IPS-20b (cell line): ENCODE results near the gene BCHE.

Experiments used
- H3K27ac ChIP-seq: one replicate; pipeline ENCODE4 v1.5.1; 2013; ENCODE audit warnings: low read length
- H3K27me3 ChIP-seq: 2 replicates; pipeline ENCODE4 v1.6.1; 2013; ENCODE audit warnings: mild to moderate bottlenecking, low read length, inconsistent platforms; ENCODE audit not compliant: insufficient read depth
- H3K36me3 ChIP-seq: 2 replicates; pipeline ENCODE4 v1.6.1; 2013; ENCODE audit warnings: low read depth, mild to moderate bottlenecking, inconsistent platforms, low read length, moderate library complexity; ENCODE audit not compliant: insufficient read depth
- H3K4me1 ChIP-seq: 2 replicates; pipeline ENCODE4 v1.6.1; 2013; ENCODE audit warnings: mild to moderate bottlenecking, control low read depth, inconsistent platforms, low read length, moderate library complexity; ENCODE audit not compliant: insufficient read depth
- H3K4me3 ChIP-seq: 2 replicates; pipeline ENCODE4 v1.5.1; 2013; ENCODE audit warnings: mild to moderate bottlenecking, low read length, inconsistent platforms
- H3K9ac ChIP-seq: 2 replicates; pipeline ENCODE4 v1.6.1; 2013; ENCODE audit warnings: low read depth, mild to moderate bottlenecking, inconsistent platforms, low read length, moderate library complexity
- H3K9me3 ChIP-seq: 2 replicates; pipeline ENCODE4 v1.6.1; 2013; ENCODE audit warnings: mild to moderate bottlenecking, low read depth, low read length, inconsistent platforms; ENCODE audit not compliant: insufficient read depth

The BCHE gene

DNA sequence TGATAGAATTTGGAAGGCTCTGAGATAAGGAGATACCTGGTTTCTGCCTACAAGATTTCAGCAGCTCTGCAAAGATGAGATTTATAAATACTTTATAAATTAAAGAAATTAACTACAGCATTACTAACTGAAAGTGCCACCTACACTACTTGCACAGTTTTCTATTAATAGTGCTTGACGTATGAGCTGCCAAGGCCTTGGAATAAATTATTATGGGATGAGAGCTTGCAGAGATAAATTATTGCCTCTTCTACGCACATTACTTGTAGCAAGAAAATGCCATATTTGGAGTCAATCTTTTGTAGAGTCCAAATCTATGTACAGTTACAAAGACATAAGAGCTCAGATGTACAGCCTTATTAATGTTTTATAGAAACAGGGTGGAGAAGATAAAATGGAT, 89.1 kb downstream of the BCHE start:
- H3K4me1 ChIP-seq: no peaks in the 10 kb centered on the region
- no peak overlapping the region for H3K4me3 ChIP-seq
- H3K9ac ChIP-seq: no peak overlapping the region
- no peak overlapping the region for H3K27ac ChIP-seq
- H3K27me3 ChIP-seq: no peaks in the 10 kb centered on the region
- H3K36me3 ChIP-seq: no peaks in the 10 kb centered on the region
- no peaks in the 10 kb centered on the region for H3K9me3 ChIP-seq

DNA sequence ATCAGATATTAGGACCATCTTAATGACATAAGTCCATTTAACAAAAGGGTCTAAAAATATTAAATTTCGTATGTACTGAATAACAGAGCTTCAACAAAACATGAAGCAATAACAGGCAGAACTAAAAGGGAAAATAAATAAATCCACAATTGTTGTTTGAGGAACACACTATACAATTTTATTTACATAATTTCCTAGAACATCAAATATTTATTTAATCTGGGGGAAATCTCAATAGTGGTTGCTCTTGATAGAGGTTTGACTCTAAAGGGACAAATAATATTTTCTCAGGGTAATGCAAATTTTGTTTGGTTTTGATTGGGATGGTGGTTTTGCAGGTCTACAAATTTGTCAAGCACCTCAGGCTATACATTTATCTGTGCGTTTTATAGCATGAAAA, 90.3 kb downstream of the BCHE start:
- H3K4me1 ChIP-seq: no peaks in the 10 kb centered on the region
- no peaks in the 10 kb centered on the region for H3K9me3 ChIP-seq
- H3K27me3 ChIP-seq: no peaks in the 10 kb centered on the region
- H3K4me3 ChIP-seq: no peak overlapping the region
- no peak overlapping the region for H3K9ac ChIP-seq
- no peak overlapping the region for H3K27ac ChIP-seq
- no peaks in the 10 kb centered on the region for H3K36me3 ChIP-seq

DNA sequence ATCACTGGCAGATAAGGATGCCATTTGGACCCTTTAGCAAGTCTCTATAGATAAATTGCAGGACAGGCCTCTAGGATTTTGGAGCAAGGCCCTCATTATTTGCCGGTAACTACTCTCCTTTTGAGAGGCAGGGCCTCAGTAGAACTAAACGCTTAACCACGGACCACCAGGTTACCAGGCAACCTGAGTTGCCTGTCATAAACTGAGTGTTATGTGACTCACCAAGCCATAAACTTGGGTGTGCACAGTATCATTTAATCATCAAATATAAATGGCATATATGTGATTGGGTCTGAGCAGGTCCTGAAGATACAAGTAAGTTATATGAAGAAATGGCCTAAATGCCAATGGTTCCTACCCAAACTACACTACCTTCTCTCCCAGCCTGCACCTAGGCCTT, 93.2 kb downstream of the BCHE start:
- no peak overlapping the region for H3K4me3 ChIP-seq
- no peaks in the 10 kb centered on the region for H3K27me3 ChIP-seq
- no peaks in the 10 kb centered on the region for H3K9me3 ChIP-seq
- no peak overlapping the region for H3K27ac ChIP-seq
- no peaks in the 10 kb centered on the region for H3K4me1 ChIP-seq
- no peak overlapping the region for H3K9ac ChIP-seq
- no peaks in the 10 kb centered on the region for H3K36me3 ChIP-seq

DNA sequence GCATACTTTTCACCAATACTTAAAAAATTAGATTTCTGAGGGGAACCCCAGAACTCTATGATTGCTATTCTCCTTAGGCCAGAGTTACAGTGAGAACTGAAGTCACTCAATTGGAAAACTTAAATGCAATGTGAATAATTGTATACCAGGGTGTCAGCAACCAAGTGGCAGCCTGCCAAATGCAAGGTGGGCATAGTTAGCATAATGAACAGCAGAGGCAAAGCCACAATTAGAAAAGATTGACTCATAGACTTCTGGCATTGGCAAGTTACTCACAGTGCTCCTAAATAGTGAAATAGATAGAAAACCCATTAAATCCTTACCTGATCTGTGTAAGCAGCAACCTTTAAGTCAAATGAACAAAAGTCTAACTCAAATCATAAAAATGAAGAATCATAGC, 94.9 kb downstream of the BCHE start:
- Histone ChIP-seq H3K4me3 (no peak overlapping the region), H3K9me3 (no peaks in the 10 kb centered on the region), H3K27ac (no peak overlapping the region)

DNA sequence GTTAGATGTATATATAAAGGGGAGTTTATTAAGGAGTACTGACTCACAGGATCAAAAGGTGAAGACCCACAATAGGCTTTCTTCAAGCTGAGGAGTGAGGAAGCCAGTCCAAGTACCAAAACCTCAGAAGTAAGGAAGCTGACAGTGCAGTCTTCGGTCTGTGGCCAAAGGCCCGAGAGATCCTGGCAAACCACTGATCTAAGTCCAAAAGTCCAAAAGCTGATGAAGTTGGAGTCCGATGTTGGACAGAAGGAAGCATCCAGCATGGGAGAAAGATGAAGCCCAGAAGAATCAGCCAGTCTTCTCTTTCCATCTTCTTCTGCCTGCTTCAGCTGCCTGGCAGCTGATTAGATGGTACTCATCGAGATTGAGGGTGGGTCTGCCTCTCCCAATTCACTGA, 107.5 kb downstream of the BCHE start:
- Histone ChIP-seq H3K27ac (no peak overlapping the region), H3K36me3 (no peaks in the 10 kb centered on the region), H3K9ac (no peak overlapping the region), H3K4me1 (no peaks in the 10 kb centered on the region), H3K27me3 (no peaks in the 10 kb centered on the region), H3K4me3 (no peak overlapping the region), H3K9me3 (no peaks in the 10 kb centered on the region)

More for the DNA sequence above, 94.9 kb downstream of the BCHE start:
- Histone ChIP-seq H3K27me3 (no peaks in the 10 kb centered on the region), H3K4me1 (no peaks in the 10 kb centered on the region), H3K9ac (no peak overlapping the region), H3K36me3 (no peaks in the 10 kb centered on the region)

DNA sequence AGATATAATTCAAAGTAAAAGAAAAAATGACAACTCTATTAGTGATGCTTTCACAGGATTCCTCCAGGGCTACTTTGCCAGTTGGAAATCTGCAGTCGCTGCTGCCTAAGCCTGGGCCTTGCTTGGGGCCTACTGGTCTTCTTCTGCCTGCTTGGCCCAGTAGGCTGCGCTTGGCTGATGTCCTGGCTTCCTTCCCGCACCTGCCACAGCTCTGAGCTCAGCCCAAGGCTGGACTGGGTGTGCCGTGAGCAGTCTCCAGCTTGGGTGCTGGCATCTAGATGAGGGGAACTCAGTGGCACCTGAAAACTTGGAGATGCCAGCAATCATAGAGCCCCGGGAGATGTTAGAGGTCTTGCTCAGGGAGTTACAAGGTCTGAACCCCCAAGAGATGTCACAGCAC, 108.3 kb downstream of the BCHE start:
- H3K27me3 ChIP-seq: no peaks in the 10 kb centered on the region
- H3K27ac ChIP-seq: no peak overlapping the region
- no peak overlapping the region for H3K9ac ChIP-seq
- no peaks in the 10 kb centered on the region for H3K4me1 ChIP-seq
- no peaks in the 10 kb centered on the region for H3K9me3 ChIP-seq
- no peaks in the 10 kb centered on the region for H3K36me3 ChIP-seq
- no peak overlapping the region for H3K4me3 ChIP-seq

DNA sequence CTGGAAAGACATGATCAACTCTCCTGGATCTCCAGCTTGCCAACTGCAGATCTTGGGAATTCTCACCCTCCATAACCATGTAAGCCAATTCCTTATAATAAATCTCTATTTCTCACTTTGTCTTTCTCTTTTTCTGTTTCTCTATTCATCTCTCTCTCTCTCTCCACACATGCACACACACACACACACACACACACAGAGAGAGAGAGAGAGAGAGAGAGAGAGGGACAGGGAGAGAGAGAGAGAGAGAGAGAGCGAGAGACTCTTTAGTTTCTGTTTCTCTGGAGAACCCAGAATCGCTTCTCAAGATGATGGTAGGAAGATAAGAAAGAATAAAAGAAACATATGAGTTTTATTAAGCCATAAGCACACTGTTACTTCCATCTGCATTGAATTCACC, 111.9 kb downstream of the BCHE start:
- no peak overlapping the region for H3K4me3 ChIP-seq
- no peaks in the 10 kb centered on the region for H3K4me1 ChIP-seq
- H3K27ac ChIP-seq: no peak overlapping the region
- H3K36me3 ChIP-seq: no peaks in the 10 kb centered on the region
- H3K9me3 ChIP-seq: peaks cover 4% of the 10 kb centered on the region; the same call in 1 of the 2 replicates
- H3K9ac ChIP-seq: no peak overlapping the region
- H3K27me3 ChIP-seq: no peaks in the 10 kb centered on the region
